Panc1 (cell line): ENCODE measurements around the gene HLA-DMB. TPM values are rescaled to one million over a fixed set of nuclear protein-coding genes. Genes with fewer than 3 reads are reported as not detected.

Source experiments
- ATAC-seq: fragments of 200-7000 bp; cut with Tn5 transposase; 2 replicates; pipeline ENCODE4 v1.9.1; 2020; ENCODE audit warnings: mild to moderate bottlenecking, moderate library complexity
- BruUV-seq: library from RNA; stranded (reverse); fragments of 400-500 nt; replicated peaks from 2 replicates; lab custom pipeline; 2021; lab: Mats Ljungman, UMichigan
- CTCF ChIA-PET: fragments of 300-600 bp; sonication (Branson Sonifier 250); formaldehyde crosslinking; loops from one replicate; lab custom pipeline; 2022; ENCODE audit warnings: antibody characterized with exemption; lab: Charles Lee
- POLR2A ChIA-PET: fragments of 300-600 bp; sonication (Branson Sonifier 250); formaldehyde crosslinking; loops from one replicate; lab custom pipeline; 2022; ENCODE audit warnings: antibody characterized with exemption; lab: Charles Lee
- DNase-seq: peaks from one replicate; pipeline ENCODE4 v3.0.0-alpha.2; 2010; ENCODE audit warnings: low read depth, low spot score
- H3K27ac ChIP-seq: 2 replicates; pipeline ENCODE4 v1.5.1; 2011; ENCODE audit warnings: mild to moderate bottlenecking, low read length, inconsistent platforms
- H3K27me3 ChIP-seq: fragments of 200-500 bp; sonication (Bioruptor generic); 2 replicates; pipeline ENCODE4 v1.6.0; 2014; ENCODE audit warnings: low read length, inconsistent platforms; ENCODE audit not compliant: control insufficient read depth, insufficient read depth
- H3K36me3 ChIP-seq: fragments of 200-500 bp; sonication (Bioruptor generic); 2 replicates; pipeline ENCODE4 v1.5.1; 2014; ENCODE audit warnings: inconsistent platforms, mild to moderate bottlenecking, low read length, moderate library complexity; ENCODE audit not compliant: control insufficient read depth, insufficient read depth
- H3K4me1 ChIP-seq: 2 replicates; pipeline ENCODE4 v1.5.1; 2011; ENCODE audit warnings: inconsistent platforms, mild to moderate bottlenecking, low read length, moderate library complexity; ENCODE audit not compliant: control insufficient read depth, insufficient read depth
- H3K4me3 ChIP-seq, 2 experiments: 2 replicates each; pipeline ENCODE4 v1.5.1; 2011 to 2012; ENCODE audit warnings: low read depth in 2 of 2, low read length in 2 of 2, mild to moderate bottlenecking in 2 of 2, inconsistent platforms in 1 of 2, moderate library complexity in 1 of 2
- H3K9me3 ChIP-seq: fragments of 200-500 bp; sonication (Bioruptor generic); 2 replicates; pipeline ENCODE4 v1.5.1; 2014; ENCODE audit warnings: low read depth, mild to moderate bottlenecking, inconsistent platforms, low read length, moderate library complexity; ENCODE audit not compliant: control insufficient read depth, insufficient read depth
- POLR2AphosphoS5 ChIP-seq: IDR thresholded peaks from 2 replicates; pipeline ENCODE4 v1.6.1; 2012; ENCODE audit warnings: mild to moderate bottlenecking, low read depth, low read length, moderate library complexity
- SIN3A ChIP-seq: IDR thresholded peaks from 2 replicates; pipeline ENCODE4 v1.6.1; 2012; ENCODE audit warnings: low read depth, mild to moderate bottlenecking, low read length, moderate library complexity, borderline replicate concordance; ENCODE audit not compliant: insufficient read depth
- TCF7L2 ChIP-seq: IDR thresholded peaks from 2 replicates; pipeline ENCODE4 v1.6.1; 2011; ENCODE audit warnings: mild to moderate bottlenecking, low read depth, low read length, inconsistent platforms
- in situ Hi-C: cut with HindIII; loops from 2 replicates; pipeline ENCODE4 v1.10.0; 2016; ENCODE audit warnings: low sequenced_read_pairs, low pct_unique_long_range_greater_than_20kb
- intact Hi-C: fragments of 100-400 bp; cut with micrococcal nuclease; formaldehyde crosslinking; loops from one replicate; pipeline ENCODE4 v1.10.0; 2022; ENCODE audit not compliant: unreplicated experiment
- total RNA-seq: library from RNA; stranded (reverse); gene quantifications from one replicate; pipeline ENCODE4 v1.2.1, GENCODE V29; 2021; ENCODE audit not compliant: unreplicated experiment
- TF ChIP-seq, protein P1 (sequence below), 2 experiments: IDR thresholded peaks; 2 replicates each; pipeline ENCODE4 v1.6.1; 2011 to 2012; ENCODE audit warnings: low read depth in 2 of 2, control low read depth in 1 of 2, low read length in 1 of 2, mild to moderate bottlenecking in 1 of 2, moderate library complexity in 1 of 2; ENCODE audit not compliant: insufficient read depth in 1 of 2
- TF ChIP-seq, protein P2 (sequence below): fragments of 450-650 bp; IDR thresholded peaks from 2 replicates; pipeline ENCODE4 v1.5.1; 2017; ENCODE audit warnings: mild to moderate bottlenecking

The HLA-DMB gene
- total RNA-seq, 1 experiment from 2014 or later: 0.44 TPM

DNA sequence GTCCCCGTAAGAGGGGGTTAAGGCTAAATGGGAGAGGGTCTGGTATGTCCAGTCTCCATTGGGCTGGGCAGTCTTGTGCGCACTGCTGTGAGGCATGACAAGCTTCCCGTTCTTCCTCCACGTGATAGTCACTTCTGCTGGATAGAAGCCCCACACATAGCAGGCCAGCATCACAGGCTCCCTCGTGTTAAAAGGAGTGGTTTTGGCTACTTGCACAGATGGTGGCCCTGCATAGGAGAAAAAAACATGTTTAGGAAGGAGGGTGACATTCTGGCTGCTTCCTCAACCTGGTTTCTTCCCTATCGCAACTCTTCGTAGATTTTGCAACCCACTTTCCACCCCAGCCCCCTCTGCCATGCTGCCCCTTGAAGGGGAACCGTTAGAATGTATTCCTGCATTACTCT is 3.6 kb downstream of the HLA-DMB start:
- no peaks in the 10 kb centered on the region; the same call in 1 of the 2 replicates for H3K27me3 ChIP-seq
- in situ Hi-C loops: no loop called here

DNA sequence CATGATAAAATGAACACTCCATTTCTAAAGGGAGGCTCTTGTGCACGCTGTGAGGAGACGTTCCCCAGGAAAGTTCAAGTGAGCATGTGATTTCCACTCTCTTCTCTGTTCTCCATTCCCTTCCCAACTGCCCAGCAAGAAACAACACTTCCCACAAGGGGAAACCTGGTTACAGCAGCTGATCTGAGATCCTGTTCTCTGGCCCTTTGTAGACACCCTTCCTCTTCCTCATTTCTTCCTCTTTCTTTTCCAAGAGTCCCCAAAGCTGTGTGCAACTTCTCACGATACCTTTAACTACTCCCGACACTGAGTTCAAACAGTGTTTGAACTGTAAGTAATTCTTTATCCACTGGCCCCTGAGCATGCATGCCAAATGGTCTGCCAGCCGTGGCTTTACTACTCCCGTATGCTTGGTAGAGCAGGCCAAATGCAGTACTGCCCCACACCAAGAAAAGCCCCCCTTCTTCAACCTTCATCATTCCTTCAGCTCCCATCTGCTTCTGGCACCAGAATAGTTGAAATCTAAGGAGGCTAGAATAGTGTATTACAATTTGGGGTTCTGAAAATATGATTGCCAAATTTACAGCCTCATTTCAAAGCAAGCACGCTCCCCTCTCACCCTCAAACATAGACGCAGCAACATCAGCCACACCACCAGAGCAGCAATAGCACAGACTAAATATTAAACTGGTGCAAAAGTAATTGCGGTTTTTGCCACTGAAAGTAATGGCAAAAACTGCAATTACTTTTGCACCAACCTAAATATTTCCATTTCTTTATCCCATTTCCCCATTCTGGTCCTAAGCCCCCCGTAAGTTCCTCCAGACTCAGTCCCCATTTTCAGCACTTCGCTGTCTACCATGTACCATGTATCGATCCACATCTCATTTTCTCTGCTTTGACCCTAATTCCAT is 4.3 kb downstream of the HLA-DMB start:
- ChIA-PET CTCF (no interaction called here), POLR2A (no interaction called here)
- Histone ChIP-seq H3K4me3 (no peak overlapping the region), H3K9me3 (no peaks in the 10 kb centered on the region), H3K4me1 (no peaks in the 10 kb centered on the region), H3K27ac (no peak overlapping the region), H3K36me3 (no peaks in the 10 kb centered on the region), H3K27me3 (no peaks in the 10 kb centered on the region; the same call in 1 of the 2 replicates)
- ATAC-seq (no peak), DNase-seq (no peak)
- intact Hi-C loops: no loop called here
- in situ Hi-C loops: no loop called here
- TF ChIP-seq, protein P1, sequence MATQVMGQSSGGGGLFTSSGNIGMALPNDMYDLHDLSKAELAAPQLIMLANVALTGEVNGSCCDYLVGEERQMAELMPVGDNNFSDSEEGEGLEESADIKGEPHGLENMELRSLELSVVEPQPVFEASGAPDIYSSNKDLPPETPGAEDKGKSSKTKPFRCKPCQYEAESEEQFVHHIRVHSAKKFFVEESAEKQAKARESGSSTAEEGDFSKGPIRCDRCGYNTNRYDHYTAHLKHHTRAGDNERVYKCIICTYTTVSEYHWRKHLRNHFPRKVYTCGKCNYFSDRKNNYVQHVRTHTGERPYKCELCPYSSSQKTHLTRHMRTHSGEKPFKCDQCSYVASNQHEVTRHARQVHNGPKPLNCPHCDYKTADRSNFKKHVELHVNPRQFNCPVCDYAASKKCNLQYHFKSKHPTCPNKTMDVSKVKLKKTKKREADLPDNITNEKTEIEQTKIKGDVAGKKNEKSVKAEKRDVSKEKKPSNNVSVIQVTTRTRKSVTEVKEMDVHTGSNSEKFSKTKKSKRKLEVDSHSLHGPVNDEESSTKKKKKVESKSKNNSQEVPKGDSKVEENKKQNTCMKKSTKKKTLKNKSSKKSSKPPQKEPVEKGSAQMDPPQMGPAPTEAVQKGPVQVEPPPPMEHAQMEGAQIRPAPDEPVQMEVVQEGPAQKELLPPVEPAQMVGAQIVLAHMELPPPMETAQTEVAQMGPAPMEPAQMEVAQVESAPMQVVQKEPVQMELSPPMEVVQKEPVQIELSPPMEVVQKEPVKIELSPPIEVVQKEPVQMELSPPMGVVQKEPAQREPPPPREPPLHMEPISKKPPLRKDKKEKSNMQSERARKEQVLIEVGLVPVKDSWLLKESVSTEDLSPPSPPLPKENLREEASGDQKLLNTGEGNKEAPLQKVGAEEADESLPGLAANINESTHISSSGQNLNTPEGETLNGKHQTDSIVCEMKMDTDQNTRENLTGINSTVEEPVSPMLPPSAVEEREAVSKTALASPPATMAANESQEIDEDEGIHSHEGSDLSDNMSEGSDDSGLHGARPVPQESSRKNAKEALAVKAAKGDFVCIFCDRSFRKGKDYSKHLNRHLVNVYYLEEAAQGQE (IDR thresholded peaks at IDR 0.05; ENCODE audit: insufficient read depth in 1 of 2, low read depth in 2 of 2, low read length in 1 of 2): no peak
- TF ChIP-seq TCF7L2: no peak
- TF ChIP-seq, protein P2, sequence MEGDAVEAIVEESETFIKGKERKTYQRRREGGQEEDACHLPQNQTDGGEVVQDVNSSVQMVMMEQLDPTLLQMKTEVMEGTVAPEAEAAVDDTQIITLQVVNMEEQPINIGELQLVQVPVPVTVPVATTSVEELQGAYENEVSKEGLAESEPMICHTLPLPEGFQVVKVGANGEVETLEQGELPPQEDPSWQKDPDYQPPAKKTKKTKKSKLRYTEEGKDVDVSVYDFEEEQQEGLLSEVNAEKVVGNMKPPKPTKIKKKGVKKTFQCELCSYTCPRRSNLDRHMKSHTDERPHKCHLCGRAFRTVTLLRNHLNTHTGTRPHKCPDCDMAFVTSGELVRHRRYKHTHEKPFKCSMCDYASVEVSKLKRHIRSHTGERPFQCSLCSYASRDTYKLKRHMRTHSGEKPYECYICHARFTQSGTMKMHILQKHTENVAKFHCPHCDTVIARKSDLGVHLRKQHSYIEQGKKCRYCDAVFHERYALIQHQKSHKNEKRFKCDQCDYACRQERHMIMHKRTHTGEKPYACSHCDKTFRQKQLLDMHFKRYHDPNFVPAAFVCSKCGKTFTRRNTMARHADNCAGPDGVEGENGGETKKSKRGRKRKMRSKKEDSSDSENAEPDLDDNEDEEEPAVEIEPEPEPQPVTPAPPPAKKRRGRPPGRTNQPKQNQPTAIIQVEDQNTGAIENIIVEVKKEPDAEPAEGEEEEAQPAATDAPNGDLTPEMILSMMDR: no peak
- no peak for TF ChIP-seq POLR2AphosphoS5
- BruUV-seq: no TSS peak

More for the DNA sequence above, 3.6 kb downstream of the HLA-DMB start:
- no TSS peak for BruUV-seq
- Histone ChIP-seq H3K36me3 (no peaks in the 10 kb centered on the region), H3K27ac (no peak overlapping the region), H3K4me3 (no peak overlapping the region), H3K4me1 (no peaks in the 10 kb centered on the region), H3K9me3 (no peaks in the 10 kb centered on the region)
- ChIA-PET CTCF (no interaction called here), POLR2A (no interaction called here)
- TF ChIP-seq POLR2AphosphoS5 (no peak), SIN3A (no peak), TCF7L2 (no peak)
- TF ChIP-seq, protein P2: no peak
- TF ChIP-seq, protein P1 (IDR thresholded peaks at IDR 0.05; ENCODE audit: insufficient read depth in 1 of 2, low read depth in 2 of 2, low read length in 1 of 2): no peak
- ATAC-seq: no peak
- DNase-seq: no peak
- intact Hi-C loops: no loop called here
